ENCODE measurements around the gene ADCY10. TPM values are rescaled to one million over a fixed set of nuclear protein-coding genes. Genes with fewer than 3 reads are reported as not detected.
"Not testable (repeated sequence)": the region's sequence is repeated elsewhere in the genome, so short reads cannot be mapped to it uniquely, and the experiment has no call there.

ADCY10 gene
- total and polyA plus RNA-seq, 9 of the 15 experiments (the other 6 are each of a cell fraction or from before 2014, with no cell fraction given): 0.08 to 0.86 (median 0.22) TPM

DNA sequence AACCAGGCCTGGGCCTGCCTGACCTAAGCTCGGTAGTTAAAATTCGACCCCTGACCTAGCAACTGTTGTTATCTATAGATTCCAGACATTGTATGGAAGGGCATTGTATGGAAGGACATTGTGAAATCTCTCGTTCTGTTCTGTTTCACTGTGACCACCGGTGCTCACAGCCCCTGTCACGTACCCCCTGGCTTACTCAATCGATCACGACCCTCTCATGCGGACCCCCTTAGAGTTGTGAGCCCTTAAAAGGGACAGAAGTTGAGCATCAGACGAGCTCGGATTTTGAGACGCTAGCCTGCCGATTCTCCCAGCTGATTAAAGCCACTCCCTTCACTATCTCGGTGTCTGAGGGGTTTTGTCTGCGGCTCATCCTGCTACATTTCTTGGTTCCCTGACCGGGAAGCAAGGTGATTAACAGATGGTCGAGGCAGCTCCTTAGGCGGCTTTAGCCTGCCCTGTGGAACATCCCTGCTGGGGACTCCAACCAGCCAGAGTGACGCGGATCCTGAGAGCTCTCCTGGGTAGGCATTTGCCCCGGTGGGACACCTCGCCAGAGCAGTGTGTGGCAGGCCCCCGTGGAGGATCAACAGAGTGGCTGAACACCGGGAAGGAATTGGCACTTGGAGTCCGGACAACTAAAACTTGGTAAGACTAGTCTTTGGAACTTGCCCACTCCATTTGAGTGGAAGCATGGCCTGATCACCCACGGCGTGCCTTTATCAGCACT, 50.6 kb downstream of the ADCY10 start (continued):
- TF ChIP-seq RCOR1 (IDR thresholded peaks at IDR 0.05; ENCODE audit: borderline replicate concordance in 1 of 2, low read depth in 2 of 2, low read length in 2 of 2) (peak in 1 of 2 experiments; percentile 48; a peak in 2 of 4 replicates), ZNF318 (IDR thresholded peaks at IDR 0.05; ENCODE audit: borderline replicate concordance in 1 of 2, low read depth in 1 of 2) (0 out of 4 replicates have a peak, but pooled peaks of 1 of the 2 experiments have one; percentile 34), JUND (IDR thresholded peaks at IDR 0.05; ENCODE audit: borderline replicate concordance, low read depth, low read length) (0 out of 2 replicates have a peak, but pooled peaks have one; percentile 2), HMBOX1 (IDR thresholded peaks at IDR 0.05) (peak; percentile 82; the same call in 1 of the 2 replicates), TEAD1 (CRISPR knock-in tag; IDR thresholded peaks at IDR 0.05) (peak in 1 of 2 experiments; percentile 27; a peak in 1 of 4 replicates), ATF1 (tag; IDR thresholded peaks at IDR 0.05) (peak; percentile 11; the same call in 1 of the 2 replicates), NRF1 (conservative IDR thresholded peaks at IDR 0.05 in 1 of 2, IDR thresholded peaks at IDR 0.05 in 1 of 2) (peak in 1 of 2 experiments; percentile 24; a peak in 1 of 4 replicates), EHMT2 (IDR thresholded peaks at IDR 0.05) (0 out of 2 replicates have a peak, but pooled peaks have one; percentile 12), CC2D1A (IDR thresholded peaks at IDR 0.05) (0 out of 2 replicates have a peak, but pooled peaks have one; percentile 28), SMARCE1 (IDR thresholded peaks at IDR 0.05) (peak; percentile 77)
- TF ChIP-seq, protein P1, sequence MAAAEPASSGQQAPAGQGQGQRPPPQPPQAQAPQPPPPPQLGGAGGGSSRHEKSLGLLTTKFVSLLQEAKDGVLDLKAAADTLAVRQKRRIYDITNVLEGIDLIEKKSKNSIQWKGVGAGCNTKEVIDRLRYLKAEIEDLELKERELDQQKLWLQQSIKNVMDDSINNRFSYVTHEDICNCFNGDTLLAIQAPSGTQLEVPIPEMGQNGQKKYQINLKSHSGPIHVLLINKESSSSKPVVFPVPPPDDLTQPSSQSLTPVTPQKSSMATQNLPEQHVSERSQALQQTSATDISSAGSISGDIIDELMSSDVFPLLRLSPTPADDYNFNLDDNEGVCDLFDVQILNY (CRISPR knock-in tag; IDR thresholded peaks at IDR 0.05): 0 out of 2 replicates have a peak, but pooled peaks have one; percentile 31
- not testable (repeated sequence) for TF ChIP-seq JUND (tag; IDR thresholded peaks at IDR 0.05; ENCODE audit: borderline replicate concordance, low read depth, low read length); ATF1 (CRISPR knock-in tag; IDR thresholded peaks at IDR 0.05)
- TF ChIP-seq, protein P2, sequence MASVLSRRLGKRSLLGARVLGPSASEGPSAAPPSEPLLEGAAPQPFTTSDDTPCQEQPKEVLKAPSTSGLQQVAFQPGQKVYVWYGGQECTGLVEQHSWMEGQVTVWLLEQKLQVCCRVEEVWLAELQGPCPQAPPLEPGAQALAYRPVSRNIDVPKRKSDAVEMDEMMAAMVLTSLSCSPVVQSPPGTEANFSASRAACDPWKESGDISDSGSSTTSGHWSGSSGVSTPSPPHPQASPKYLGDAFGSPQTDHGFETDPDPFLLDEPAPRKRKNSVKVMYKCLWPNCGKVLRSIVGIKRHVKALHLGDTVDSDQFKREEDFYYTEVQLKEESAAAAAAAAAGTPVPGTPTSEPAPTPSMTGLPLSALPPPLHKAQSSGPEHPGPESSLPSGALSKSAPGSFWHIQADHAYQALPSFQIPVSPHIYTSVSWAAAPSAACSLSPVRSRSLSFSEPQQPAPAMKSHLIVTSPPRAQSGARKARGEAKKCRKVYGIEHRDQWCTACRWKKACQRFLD (CRISPR knock-in tag; IDR thresholded peaks at IDR 0.05): peak; percentile 66
